ENCODE results near the gene EIF3D.

Gene EIF3D

DNA sequence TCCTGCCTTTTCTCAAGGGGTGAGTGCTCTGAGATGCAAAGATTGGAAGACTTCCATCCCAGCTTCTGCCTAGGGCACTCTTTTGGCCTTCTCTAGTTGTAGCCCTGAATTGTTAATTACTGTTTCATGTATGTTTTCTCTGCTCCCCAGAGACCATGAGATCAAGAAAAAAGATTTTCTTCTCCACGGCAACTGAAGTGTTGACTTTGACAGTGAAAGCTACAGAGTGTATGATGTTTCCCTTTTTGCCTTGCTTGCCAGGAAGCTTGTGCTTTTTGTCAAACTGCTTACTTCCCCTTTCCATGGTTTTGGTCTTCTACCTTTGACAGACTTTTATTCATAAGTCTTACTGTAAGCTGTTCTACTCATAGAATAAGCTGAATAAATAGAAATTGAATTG, 23.3 kb upstream of the EIF3D start:
- no peaks in the 10 kb centered on the region for H3K36me3 ChIP-seq (ENCODE audit: control insufficient read depth in 5 of 5, insufficient read depth in 5 of 5, low read length in 5 of 5)
- H3K9me3 ChIP-seq (ENCODE audit: control insufficient read depth in 5 of 5, low read length in 5 of 5) = no peaks in the 10 kb centered on the region
- peaks cover 14 to 33% (median 27%) of the 10 kb centered on the region in 5 donors for H3K27me3 ChIP-seq (ENCODE audit: control insufficient read depth in 5 of 5, insufficient read depth in 4 of 5, low read length in 5 of 5)
- H3K27ac ChIP-seq (ENCODE audit: low read depth, low read length) = no peak overlapping the region
- no peak overlapping the region for H3K4me3 ChIP-seq (ENCODE audit: low read depth in 1 of 5, low read length in 5 of 5)
- peaks cover 0 to 18% (median 7%) of the 10 kb centered on the region in 5 donors for H3K4me1 ChIP-seq (ENCODE audit: control insufficient read depth in 5 of 5, insufficient read depth in 5 of 5, low read length in 5 of 5)
- H3K9ac ChIP-seq (ENCODE audit: low read length in 5 of 5) = no peak overlapping the region

DNA sequence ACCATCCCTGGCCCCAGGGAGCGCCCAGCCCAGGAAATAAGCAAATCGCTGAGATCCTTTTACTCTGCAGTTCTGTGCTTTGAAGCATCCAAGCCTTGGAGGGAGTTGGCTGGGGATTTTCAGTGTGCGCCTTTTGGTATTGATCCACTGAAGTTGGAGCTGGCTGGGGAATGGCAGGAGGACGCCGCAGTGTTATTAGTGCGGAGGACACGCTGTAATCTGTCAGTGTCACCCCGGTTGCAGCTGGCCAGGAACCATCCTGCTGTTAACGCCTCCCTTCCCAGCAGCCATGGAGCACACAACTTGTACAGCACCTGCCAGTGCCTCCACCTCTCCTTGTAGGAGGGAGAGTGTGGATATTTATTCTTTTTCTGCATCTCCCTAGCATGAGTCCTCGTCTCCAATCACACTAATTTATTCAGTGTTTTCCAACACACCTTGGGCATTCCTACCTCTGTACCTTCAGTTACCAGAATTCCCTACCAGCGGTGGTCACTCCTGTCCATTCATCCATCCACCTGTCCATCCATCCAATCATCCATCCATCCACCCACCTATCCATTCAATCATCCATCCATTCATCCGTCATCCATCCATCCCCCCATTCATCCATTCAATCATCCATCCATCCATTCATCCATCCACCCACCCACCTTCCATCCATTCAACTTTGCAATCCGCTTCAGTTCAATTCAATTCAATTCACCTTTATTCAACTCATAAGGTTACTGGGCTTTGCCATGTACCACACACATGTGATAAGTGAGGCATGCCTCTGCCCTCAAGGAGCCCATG, 21.9 kb upstream of the EIF3D start:
- Histone ChIP-seq H3K9me3 (ENCODE audit: control insufficient read depth in 5 of 5, low read length in 5 of 5) (no peaks in the 10 kb centered on the region), H3K4me3 (ENCODE audit: low read depth in 1 of 5, low read length in 5 of 5) (no peak overlapping the region), H3K4me1 (ENCODE audit: control insufficient read depth in 5 of 5, insufficient read depth in 5 of 5, low read length in 5 of 5) (peaks cover 0 to 25% (median 7%) of the 10 kb centered on the region in 5 donors), H3K9ac (ENCODE audit: low read length in 5 of 5) (no peak overlapping the region), H3K36me3 (ENCODE audit: control insufficient read depth in 5 of 5, insufficient read depth in 5 of 5, low read length in 5 of 5) (no peaks in the 10 kb centered on the region), H3K27me3 (ENCODE audit: control insufficient read depth in 5 of 5, insufficient read depth in 4 of 5, low read length in 5 of 5) (peaks cover 18 to 36% (median 29%) of the 10 kb centered on the region in 5 donors), H3K27ac (ENCODE audit: low read depth, low read length) (no peak overlapping the region)

DNA sequence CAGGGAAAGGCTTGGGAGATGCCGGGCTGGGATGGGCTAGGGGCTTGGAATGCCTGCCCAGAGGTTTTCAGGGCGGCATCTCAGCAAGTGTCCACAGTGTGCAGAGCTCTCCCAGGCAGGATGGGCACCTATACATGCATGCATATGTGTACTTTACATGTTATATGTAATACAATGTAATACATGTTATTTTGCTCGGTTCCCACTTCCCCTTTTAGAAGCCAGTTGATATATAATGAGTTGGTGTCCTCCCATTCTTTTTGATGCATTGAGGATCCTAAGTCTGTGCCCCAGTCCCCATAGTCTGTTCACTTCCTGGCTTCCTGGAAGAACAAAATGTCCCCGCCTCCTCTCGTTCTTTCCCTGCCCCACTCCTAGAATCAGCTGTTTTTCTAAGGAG, 20.1 kb upstream of the EIF3D start:
- Histone ChIP-seq H3K27me3 (ENCODE audit: control insufficient read depth in 5 of 5, insufficient read depth in 4 of 5, low read length in 5 of 5) (peaks cover 15 to 29% (median 26%) of the 10 kb centered on the region in 5 donors), H3K36me3 (ENCODE audit: control insufficient read depth in 5 of 5, insufficient read depth in 5 of 5, low read length in 5 of 5) (no peaks in the 10 kb centered on the region), H3K9me3 (ENCODE audit: control insufficient read depth in 5 of 5, low read length in 5 of 5) (no peaks in the 10 kb centered on the region), H3K9ac (ENCODE audit: low read length in 5 of 5) (no peak overlapping the region), H3K27ac (ENCODE audit: low read depth, low read length) (no peak overlapping the region), H3K4me3 (ENCODE audit: low read depth in 1 of 5, low read length in 5 of 5) (no peak overlapping the region), H3K4me1 (ENCODE audit: control insufficient read depth in 5 of 5, insufficient read depth in 5 of 5, low read length in 5 of 5) (peaks cover 0 to 26% (median 7%) of the 10 kb centered on the region in 5 donors)

DNA sequence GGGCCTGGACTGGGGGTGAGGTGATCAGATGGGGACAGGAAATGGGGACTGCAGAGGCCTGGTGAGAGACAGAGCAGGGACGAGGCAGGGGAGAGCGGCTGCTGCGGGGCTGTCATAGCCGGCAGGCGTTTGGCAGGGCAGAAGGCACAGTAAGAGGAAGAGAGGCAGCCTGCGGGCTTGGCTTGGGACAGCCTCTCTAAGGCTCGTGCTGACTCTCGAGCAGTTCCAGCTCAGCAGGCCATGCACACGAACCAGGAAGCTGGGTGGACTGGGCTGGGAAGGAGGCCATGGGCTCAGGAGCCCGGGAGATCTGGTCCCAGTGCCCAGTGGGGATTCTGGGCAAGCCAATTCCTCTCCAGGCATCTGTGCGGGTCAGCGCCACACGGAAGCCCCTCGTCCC, 19.6 kb upstream of the EIF3D start:
- H3K36me3 ChIP-seq (ENCODE audit: control insufficient read depth in 5 of 5, insufficient read depth in 5 of 5, low read length in 5 of 5) = no peaks in the 10 kb centered on the region
- peaks cover 15 to 27% (median 24%) of the 10 kb centered on the region in 5 donors for H3K27me3 ChIP-seq (ENCODE audit: control insufficient read depth in 5 of 5, insufficient read depth in 4 of 5, low read length in 5 of 5)
- no peak overlapping the region for H3K9ac ChIP-seq (ENCODE audit: low read length in 5 of 5)
- H3K9me3 ChIP-seq (ENCODE audit: control insufficient read depth in 5 of 5, low read length in 5 of 5) = no peaks in the 10 kb centered on the region
- H3K4me1 ChIP-seq (ENCODE audit: control insufficient read depth in 5 of 5, insufficient read depth in 5 of 5, low read length in 5 of 5) = peaks cover 0 to 26% (median 7%) of the 10 kb centered on the region in 5 donors
- no peak overlapping the region for H3K4me3 ChIP-seq (ENCODE audit: low read depth in 1 of 5, low read length in 5 of 5)
- H3K27ac ChIP-seq (ENCODE audit: low read depth, low read length) = no peak overlapping the region

DNA sequence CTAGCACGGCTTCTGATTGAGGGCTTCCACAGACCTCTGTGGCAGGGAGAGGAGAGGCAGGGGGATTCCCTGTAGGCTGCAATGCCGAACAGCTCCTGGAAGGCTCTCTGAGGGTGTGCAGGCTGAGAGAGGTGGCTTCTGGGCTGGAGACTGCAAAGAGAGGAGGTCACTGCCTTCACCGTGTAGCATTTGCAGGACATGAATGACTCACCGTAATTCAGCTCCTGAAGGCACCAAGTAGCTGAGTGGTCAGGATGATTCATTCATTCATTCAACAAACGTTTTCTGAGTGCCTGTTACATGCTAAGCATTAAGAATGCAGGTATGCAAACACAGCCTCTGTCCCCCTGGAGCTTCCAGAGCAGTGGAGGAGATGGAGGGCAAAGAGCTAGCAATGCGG, 18.0 kb upstream of the EIF3D start:
- Histone ChIP-seq H3K9me3 (ENCODE audit: control insufficient read depth in 5 of 5, low read length in 5 of 5) (no peaks in the 10 kb centered on the region), H3K27me3 (ENCODE audit: control insufficient read depth in 5 of 5, insufficient read depth in 4 of 5, low read length in 5 of 5) (peaks cover 11 to 27% (median 19%) of the 10 kb centered on the region in 5 donors), H3K36me3 (ENCODE audit: control insufficient read depth in 5 of 5, insufficient read depth in 5 of 5, low read length in 5 of 5) (no peaks in the 10 kb centered on the region), H3K9ac (ENCODE audit: low read length in 5 of 5) (no peak overlapping the region), H3K4me3 (ENCODE audit: low read depth in 1 of 5, low read length in 5 of 5) (no peak overlapping the region), H3K27ac (ENCODE audit: low read depth, low read length) (no peak overlapping the region), H3K4me1 (ENCODE audit: control insufficient read depth in 5 of 5, insufficient read depth in 5 of 5, low read length in 5 of 5) (peaks cover 0 to 22% (median 5%) of the 10 kb centered on the region in 5 donors)

DNA sequence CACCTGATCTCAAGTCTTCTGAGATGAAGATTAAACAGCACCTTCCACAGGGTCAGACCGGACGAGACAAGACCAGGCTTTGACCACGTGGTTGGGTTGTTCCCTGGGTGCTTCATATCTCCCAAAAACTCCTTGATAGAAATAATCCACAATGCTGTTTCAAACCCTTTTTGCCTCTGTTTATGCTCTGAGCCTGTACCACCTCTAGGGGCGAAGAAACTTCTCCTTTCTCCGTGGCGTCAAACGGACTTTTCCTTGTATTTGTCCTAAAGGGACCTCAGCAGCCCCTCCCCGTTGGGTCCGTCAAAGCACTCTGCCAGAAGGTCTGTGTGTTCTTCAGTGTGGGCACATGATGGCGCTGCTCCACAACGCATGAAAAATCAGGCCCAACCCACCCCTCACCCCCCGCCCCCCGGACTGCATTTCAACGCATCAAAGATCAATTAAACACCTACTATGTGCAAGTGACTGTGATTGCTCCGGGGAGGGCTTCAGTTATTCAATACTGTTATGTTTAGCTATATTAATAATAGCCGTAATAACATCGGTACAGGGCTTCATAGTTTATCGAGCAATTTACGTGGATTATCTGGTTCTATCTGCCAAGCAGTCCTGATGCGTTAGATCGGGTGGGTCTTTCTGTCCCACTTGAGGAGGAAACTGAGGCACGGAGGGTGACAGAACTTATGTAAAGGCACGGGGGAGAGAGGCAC, 17.3 kb upstream of the EIF3D start:
- Histone ChIP-seq H3K27ac (ENCODE audit: low read depth, low read length) (no peak overlapping the region), H3K36me3 (ENCODE audit: control insufficient read depth in 5 of 5, insufficient read depth in 5 of 5, low read length in 5 of 5) (no peaks in the 10 kb centered on the region), H3K9ac (ENCODE audit: low read length in 5 of 5) (no peak overlapping the region), H3K4me1 (ENCODE audit: control insufficient read depth in 5 of 5, insufficient read depth in 5 of 5, low read length in 5 of 5) (peaks cover 0 to 18% (median 4%) of the 10 kb centered on the region in 5 donors), H3K27me3 (ENCODE audit: control insufficient read depth in 5 of 5, insufficient read depth in 4 of 5, low read length in 5 of 5) (peaks cover 11 to 23% (median 13%) of the 10 kb centered on the region in 5 donors), H3K9me3 (ENCODE audit: control insufficient read depth in 5 of 5, low read length in 5 of 5) (no peaks in the 10 kb centered on the region), H3K4me3 (ENCODE audit: low read depth in 1 of 5, low read length in 5 of 5) (no peak overlapping the region)

DNA sequence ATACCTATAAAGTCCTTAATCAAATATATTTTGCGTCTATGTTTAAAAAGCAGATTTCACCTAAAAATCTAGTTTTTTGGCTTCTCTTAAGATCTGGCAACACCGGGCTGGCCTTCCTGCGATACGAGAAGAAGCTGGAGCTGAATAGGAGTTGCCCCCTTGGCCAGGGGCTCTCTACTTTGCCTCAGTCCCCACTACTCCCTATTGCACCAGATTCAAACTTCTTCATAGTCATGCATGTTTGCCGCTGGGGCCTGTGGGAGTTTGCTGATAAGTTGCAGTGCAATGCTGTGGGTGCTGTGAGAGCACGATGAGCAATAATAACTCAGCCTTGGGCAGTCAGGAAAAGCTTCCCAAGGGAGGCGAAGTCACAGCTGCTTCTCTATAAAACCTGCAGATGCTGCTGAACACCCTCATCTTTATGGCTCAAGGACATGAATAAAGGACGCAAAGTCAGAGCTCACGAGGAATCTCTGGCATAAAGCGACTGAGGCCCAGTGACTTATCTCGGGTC, 15.2 kb upstream of the EIF3D start:
- H3K9ac ChIP-seq (ENCODE audit: low read length in 5 of 5) = no peak overlapping the region
- no peak overlapping the region for H3K27ac ChIP-seq (ENCODE audit: low read depth, low read length)
- H3K36me3 ChIP-seq (ENCODE audit: control insufficient read depth in 5 of 5, insufficient read depth in 5 of 5, low read length in 5 of 5) = no peaks in the 10 kb centered on the region
- H3K4me1 ChIP-seq (ENCODE audit: control insufficient read depth in 5 of 5, insufficient read depth in 5 of 5, low read length in 5 of 5) = peaks cover 0 to 15% (median under 1%) of the 10 kb centered on the region in 5 donors
- peaks cover 6 to 15% (median 13%) of the 10 kb centered on the region in 5 donors for H3K27me3 ChIP-seq (ENCODE audit: control insufficient read depth in 5 of 5, insufficient read depth in 4 of 5, low read length in 5 of 5)
- H3K9me3 ChIP-seq (ENCODE audit: control insufficient read depth in 5 of 5, low read length in 5 of 5) = no peaks in the 10 kb centered on the region
- H3K4me3 ChIP-seq (ENCODE audit: low read depth in 1 of 5, low read length in 5 of 5) = no peak overlapping the region

DNA sequence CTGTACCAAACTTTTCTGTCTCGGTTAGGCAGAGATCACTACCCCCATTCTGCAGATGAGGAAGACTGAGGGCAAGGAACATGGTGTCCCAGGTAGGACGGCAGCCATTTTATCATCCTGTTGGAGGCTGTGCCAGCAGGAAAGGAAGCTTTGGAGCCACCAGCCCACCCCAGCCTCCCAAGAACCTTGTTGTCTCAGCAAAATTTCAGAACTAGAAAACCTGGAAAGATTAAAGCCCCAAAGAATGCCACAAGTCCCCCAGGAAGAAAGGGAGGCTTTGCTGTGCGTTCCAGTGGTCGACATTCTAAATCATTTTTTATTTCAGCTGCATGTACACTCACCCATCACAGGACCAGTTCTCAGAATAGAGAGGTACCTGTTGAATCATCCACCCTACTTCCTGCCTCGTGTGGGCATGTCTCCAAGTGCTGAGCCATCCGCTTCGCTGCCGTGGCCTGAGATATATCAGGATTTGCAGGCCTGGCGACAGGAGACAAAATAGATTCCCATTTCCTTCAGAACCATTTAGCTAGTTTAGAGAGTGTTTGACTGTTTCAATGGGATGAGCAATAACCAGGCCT, 13.0 kb upstream of the EIF3D start:
- Histone ChIP-seq H3K36me3 (ENCODE audit: control insufficient read depth in 5 of 5, insufficient read depth in 5 of 5, low read length in 5 of 5) (no peaks in the 10 kb centered on the region), H3K4me1 (ENCODE audit: control insufficient read depth in 5 of 5, insufficient read depth in 5 of 5, low read length in 5 of 5) (peaks cover 0 to 8% (median 0%) of the 10 kb centered on the region in 5 donors), H3K4me3 (ENCODE audit: low read depth in 1 of 5, low read length in 5 of 5) (no peak overlapping the region), H3K9me3 (ENCODE audit: control insufficient read depth in 5 of 5, low read length in 5 of 5) (no peaks in the 10 kb centered on the region), H3K27me3 (ENCODE audit: control insufficient read depth in 5 of 5, insufficient read depth in 4 of 5, low read length in 5 of 5) (peaks cover 7 to 10% (median 8%) of the 10 kb centered on the region in 5 donors), H3K9ac (ENCODE audit: low read length in 5 of 5) (no peak overlapping the region), H3K27ac (ENCODE audit: low read depth, low read length) (no peak overlapping the region)

DNA sequence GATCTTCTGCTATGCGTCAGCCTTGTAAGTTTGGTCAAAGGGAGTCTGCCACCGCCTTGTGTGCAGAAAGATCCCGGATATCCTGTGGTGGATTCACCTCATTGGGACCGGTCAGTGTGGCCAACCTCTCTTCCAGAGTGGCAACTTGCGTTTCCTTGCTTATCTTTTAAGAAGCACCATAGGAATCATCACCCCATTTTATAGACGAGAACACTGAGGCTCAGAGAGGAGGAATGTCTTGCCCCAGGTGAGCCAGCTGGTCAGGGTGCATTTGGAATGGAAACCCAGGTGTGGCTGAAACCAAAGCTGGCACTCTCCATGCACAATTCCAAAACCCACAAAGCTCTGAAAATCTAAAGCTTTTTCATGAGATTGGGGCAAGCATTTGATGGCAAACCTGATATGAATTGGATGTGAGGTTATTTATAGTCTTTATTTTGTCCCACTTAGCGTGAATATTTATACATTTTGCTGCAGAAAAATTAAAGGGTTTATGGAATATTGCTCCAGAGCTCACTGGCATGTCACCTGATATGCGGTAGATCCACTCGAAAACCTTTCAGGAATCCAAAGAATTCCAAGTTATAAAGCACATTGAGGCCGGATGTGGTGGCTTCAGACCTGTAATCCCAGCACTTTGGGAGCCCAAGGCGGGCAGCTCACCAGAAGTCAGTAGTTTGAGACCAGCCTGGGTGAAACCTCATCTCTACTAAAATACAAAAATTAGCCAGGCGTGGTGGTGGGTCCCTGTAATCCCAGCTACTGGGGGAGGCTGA, 12.1 kb upstream of the EIF3D start:
- no peak overlapping the region for H3K9ac ChIP-seq (ENCODE audit: low read length in 5 of 5)
- H3K4me3 ChIP-seq (ENCODE audit: low read depth in 1 of 5, low read length in 5 of 5) = no peak overlapping the region
- H3K27me3 ChIP-seq (ENCODE audit: control insufficient read depth in 5 of 5, insufficient read depth in 4 of 5, low read length in 5 of 5) = peaks cover 5 to 9% (median 7%) of the 10 kb centered on the region in 5 donors
- no peaks in the 10 kb centered on the region for H3K36me3 ChIP-seq (ENCODE audit: control insufficient read depth in 5 of 5, insufficient read depth in 5 of 5, low read length in 5 of 5)
- H3K27ac ChIP-seq (ENCODE audit: low read depth, low read length) = no peak overlapping the region
- H3K4me1 ChIP-seq (ENCODE audit: control insufficient read depth in 5 of 5, insufficient read depth in 5 of 5, low read length in 5 of 5) = peaks cover 0 to 2% (median 0%) of the 10 kb centered on the region in 5 donors
- H3K9me3 ChIP-seq (ENCODE audit: control insufficient read depth in 5 of 5, low read length in 5 of 5) = no peaks in the 10 kb centered on the region

Measured in subcutaneous abdominal adipose tissue (tissue), 5 donors.